Loucy (cell line): Measurements from ENCODE around the gene RAD51C.

Source experiments
- H2AFZ ChIP-seq: fragments of 200-600 bp; sonication (generic); 2 replicates; pipeline ENCODE4 v1.6.0; 2016; ENCODE audit warnings: antibody characterized with exemption, mild to moderate bottlenecking, low read length, moderate library complexity
- H3F3A ChIP-seq: fragments of 200-600 bp; 2 replicates; pipeline ENCODE4 v1.6.0; 2016; ENCODE audit warnings: antibody characterized with exemption, low read depth, mild to moderate bottlenecking
- H3K27me3 ChIP-seq: fragments of 200-600 bp; sonication (generic); 2 replicates; pipeline ENCODE4 v1.6.1; 2014; ENCODE audit warnings: low read length, mild to moderate bottlenecking; ENCODE audit not compliant: insufficient read depth, poor library complexity, severe bottlenecking
- H3K36me3 ChIP-seq: fragments of 200-600 bp; sonication (generic); 2 replicates; pipeline ENCODE4 v1.6.1; 2016; ENCODE audit warnings: low read length; ENCODE audit not compliant: insufficient read depth
- H3K4me1 ChIP-seq: fragments of 200-600 bp; sonication (generic); 2 replicates; pipeline ENCODE4 v1.5.1; 2014; ENCODE audit warnings: low read length, mild to moderate bottlenecking; ENCODE audit not compliant: insufficient read depth, poor library complexity, severe bottlenecking
- H3K4me2 ChIP-seq: fragments of 200-600 bp; sonication (generic); 2 replicates; pipeline ENCODE4 v1.6.0; 2014; ENCODE audit warnings: antibody characterized with exemption, low read length, low read depth, mild to moderate bottlenecking; ENCODE audit not compliant: poor library complexity, severe bottlenecking
- H3K4me3 ChIP-seq: fragments of 200-600 bp; sonication (generic); 2 replicates; pipeline ENCODE4 v1.5.1; 2014; ENCODE audit warnings: low read length, mild to moderate bottlenecking, mixed read lengths; ENCODE audit not compliant: poor library complexity, severe bottlenecking
- H3K79me2 ChIP-seq: fragments of 200-600 bp; sonication (generic); 2 replicates; pipeline ENCODE4 v1.6.1; 2014; ENCODE audit warnings: low read length; ENCODE audit not compliant: insufficient read depth
- H3K9ac ChIP-seq: fragments of 200-600 bp; sonication (generic); 2 replicates; pipeline ENCODE4 v1.6.0; 2014; ENCODE audit warnings: mild to moderate bottlenecking, low read depth, low read length, moderate library complexity; ENCODE audit not compliant: poor library complexity, severe bottlenecking
- H3K9me2 ChIP-seq: fragments of 200-600 bp; sonication (generic); replicated peaks from 2 replicates; pipeline ENCODE4 v1.6.1; 2016; ENCODE audit warnings: low read depth, low read length, mixed read lengths
- H3K9me3 ChIP-seq: fragments of 200-600 bp; sonication (generic); 2 replicates; pipeline ENCODE4 v1.6.1; 2014; ENCODE audit warnings: mild to moderate bottlenecking, antibody characterized with exemption, low read length, low read depth; ENCODE audit not compliant: insufficient read depth
- H4K20me1 ChIP-seq: fragments of 200-600 bp; sonication (generic); 2 replicates; pipeline ENCODE4 v1.6.0; 2014; ENCODE audit warnings: antibody characterized with exemption, low read length, mild to moderate bottlenecking; ENCODE audit not compliant: insufficient read depth, poor library complexity, severe bottlenecking
- CTCF ChIP-seq: fragments of 200-600 bp; sonication (generic); conservative IDR thresholded peaks from 2 replicates; pipeline ENCODE4 v1.5.1; 2014; ENCODE audit warnings: mild to moderate bottlenecking, antibody characterized with exemption, low read length
- EZH2phosphoT487 ChIP-seq: fragments of 200-600 bp; IDR thresholded peaks from 2 replicates; pipeline ENCODE4 v1.6.1; 2018; ENCODE audit warnings: antibody characterized with exemption, mild to moderate bottlenecking, moderate library complexity, borderline replicate concordance

RAD51C gene

GRCh38 chr17:58753026-58753425 is 60.6 kb downstream of the RAD51C start:
- H3K79me2 ChIP-seq: no peaks in the 10 kb centered on the region; the same call in 1 of the 2 replicates
- H3K27me3 ChIP-seq: no peaks in the 10 kb centered on the region
- no peak overlapping the region for H3K4me3 ChIP-seq
- H3K4me2 ChIP-seq: no peak overlapping the region
- 0 out of 2 replicates have a peak, but pooled peaks cover 4% of the 10 kb centered on the region for H3F3A ChIP-seq
- no peaks in the 10 kb centered on the region for H3K9me3 ChIP-seq
- H3K9me2 ChIP-seq: no peaks in the 10 kb centered on the region
- H3K4me1 ChIP-seq: peaks cover 5% of the 10 kb centered on the region
- no peaks in the 10 kb centered on the region for H4K20me1 ChIP-seq
- no peak for TF ChIP-seq CTCF
- TF ChIP-seq EZH2phosphoT487: no peak
- no peak overlapping the region for H3K9ac ChIP-seq
- H3K36me3 ChIP-seq: no peaks in the 10 kb centered on the region
- H2AFZ ChIP-seq: no peak overlapping the region

- peak overlapping the region; percentile 94 for H2AFZ ChIP-seq
Observed at GRCh38 chr17:58755269-58755576, 62.8 kb downstream of the RAD51C start.

GRCh38 chr17:58755577-58756245 is 63.3 kb downstream of the RAD51C start, which contains the start of gene PPM1E:
PPM1E (plus strand) TSS chr17:58755854.
- Histone ChIP-seq H3K9me2 (no peaks in the 10 kb centered on the region), H3K79me2 (no peaks in the 10 kb centered on the region; the same call in 1 of the 2 replicates), H4K20me1 (no peaks in the 10 kb centered on the region), H3K27me3 (no peaks in the 10 kb centered on the region), H2AFZ (peak within 1 kb of the TSS; percentile 94), H3K36me3 (no peaks in the 10 kb centered on the region), H3K4me3 (peak within 1 kb of the TSS; percentile 83), H3K4me1 (peaks cover 5% of the 10 kb centered on the region), H3K9ac (peak within 1 kb of the TSS; percentile 70), H3K4me2 (peak within 1 kb of the TSS; percentile 82), H3K9me3 (no peaks in the 10 kb centered on the region), H3F3A (0 out of 2 replicates have a peak, but pooled peaks cover 4% of the 10 kb centered on the region)
- TF ChIP-seq EZH2phosphoT487 (no peak), CTCF (no peak)

More at GRCh38 chr17:58755269-58755576, 62.8 kb downstream of the RAD51C start:
- Histone ChIP-seq H3K36me3 (no peaks in the 10 kb centered on the region), H3K9me3 (no peaks in the 10 kb centered on the region), H3K4me3 (peak overlapping the region; percentile 83), H3K27me3 (no peaks in the 10 kb centered on the region), H3K4me2 (peak overlapping the region; percentile 82), H4K20me1 (no peaks in the 10 kb centered on the region), H3F3A (0 out of 2 replicates have a peak, but pooled peaks cover 4% of the 10 kb centered on the region), H3K9me2 (no peaks in the 10 kb centered on the region), H3K79me2 (no peaks in the 10 kb centered on the region; the same call in 1 of the 2 replicates), H3K4me1 (peaks cover 5% of the 10 kb centered on the region), H3K9ac (peak overlapping the region; percentile 38)
- TF ChIP-seq CTCF (no peak), EZH2phosphoT487 (no peak)
